SH-SY5Y (cell line): ENCODE measurements around the gene BRPF1.

ENCODE experiments used
- GATA2 ChIP-seq: IDR thresholded peaks from 2 replicates; pipeline ENCODE4 v1.6.1; 2011; ENCODE audit warnings: mild to moderate bottlenecking, low read depth, low read length
- GATA3 ChIP-seq: IDR thresholded peaks from 2 replicates; pipeline ENCODE4 v1.6.1; 2011; ENCODE audit warnings: low read depth, mild to moderate bottlenecking, low read length, moderate library complexity

BRPF1 gene

DNA sequence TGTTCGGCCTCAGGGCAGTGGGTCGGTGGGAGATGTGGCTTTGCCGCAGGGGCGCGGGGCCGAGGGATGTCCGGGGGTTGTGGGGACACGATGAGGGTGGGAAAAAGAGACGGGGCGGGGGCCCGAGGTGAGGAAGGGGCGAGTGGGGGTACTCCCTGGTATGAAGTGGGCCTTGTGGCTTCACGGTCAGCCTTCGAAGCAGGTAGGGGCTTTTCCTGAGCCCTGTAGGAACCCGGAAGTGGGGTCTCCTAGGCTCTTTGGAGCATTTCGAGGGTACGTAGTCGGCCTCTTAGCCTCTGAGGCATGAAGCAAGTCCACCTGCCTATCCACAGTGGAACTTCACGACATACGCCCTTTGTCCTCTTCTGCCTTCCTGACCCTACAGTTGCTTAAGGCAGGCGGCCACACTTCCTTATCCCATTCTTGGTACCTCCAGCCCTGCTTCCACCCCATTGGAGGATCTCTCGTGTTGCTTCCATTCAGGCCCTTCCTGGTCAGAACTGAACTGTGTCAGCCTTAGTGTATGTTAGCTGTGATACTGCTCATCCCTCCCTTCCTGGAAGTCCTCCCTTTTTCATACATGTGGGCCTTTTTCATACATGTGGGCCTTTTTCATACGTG is 61.7 kb downstream of the BRPF1 start:
- TF ChIP-seq GATA3 (no peak), GATA2 (0 out of 2 replicates have a peak, but pooled peaks have one; percentile 6)

DNA sequence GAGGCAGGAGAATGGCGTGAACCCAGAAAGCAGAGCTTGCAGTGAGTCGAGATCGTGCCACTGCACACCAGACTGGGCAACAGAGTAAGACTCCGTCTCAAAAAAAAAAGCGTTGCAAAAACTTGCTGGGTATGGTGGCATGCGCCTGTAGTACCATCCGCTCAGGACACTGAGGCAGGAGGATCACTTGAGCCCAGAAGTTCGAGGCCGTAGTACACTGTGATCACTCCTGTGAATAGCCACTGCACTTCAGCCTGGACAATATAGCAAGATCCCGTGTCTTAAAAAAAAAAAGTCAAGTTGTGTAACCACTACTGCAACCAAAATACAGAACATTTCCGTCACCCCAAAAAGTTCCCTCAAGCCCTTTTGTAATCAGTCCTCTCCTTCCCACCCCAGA is 62.9 kb downstream of the BRPF1 start:
- TF ChIP-seq GATA2 (no peak), GATA3 (no peak)

DNA sequence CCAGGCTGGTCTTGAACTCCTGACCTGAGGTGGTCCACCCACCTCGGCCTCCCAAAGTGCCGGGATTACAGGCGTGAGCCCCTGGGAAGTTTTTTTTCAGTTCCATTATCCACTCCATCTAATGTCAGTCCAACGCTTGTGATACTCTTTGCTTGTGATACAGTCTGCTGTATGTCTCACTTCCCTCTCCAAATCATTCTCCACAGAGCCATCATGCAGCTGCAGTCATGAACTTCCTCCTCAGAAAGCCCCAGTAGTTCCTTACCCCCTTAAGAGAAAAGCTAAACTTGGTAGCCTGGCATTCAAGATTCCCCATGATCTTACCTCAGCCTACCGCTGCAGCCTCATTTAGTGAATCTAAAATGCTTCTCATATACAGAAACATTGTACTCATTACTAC is 63.7 kb downstream of the BRPF1 start:
- TF ChIP-seq GATA2 (no peak), GATA3 (no peak)

DNA sequence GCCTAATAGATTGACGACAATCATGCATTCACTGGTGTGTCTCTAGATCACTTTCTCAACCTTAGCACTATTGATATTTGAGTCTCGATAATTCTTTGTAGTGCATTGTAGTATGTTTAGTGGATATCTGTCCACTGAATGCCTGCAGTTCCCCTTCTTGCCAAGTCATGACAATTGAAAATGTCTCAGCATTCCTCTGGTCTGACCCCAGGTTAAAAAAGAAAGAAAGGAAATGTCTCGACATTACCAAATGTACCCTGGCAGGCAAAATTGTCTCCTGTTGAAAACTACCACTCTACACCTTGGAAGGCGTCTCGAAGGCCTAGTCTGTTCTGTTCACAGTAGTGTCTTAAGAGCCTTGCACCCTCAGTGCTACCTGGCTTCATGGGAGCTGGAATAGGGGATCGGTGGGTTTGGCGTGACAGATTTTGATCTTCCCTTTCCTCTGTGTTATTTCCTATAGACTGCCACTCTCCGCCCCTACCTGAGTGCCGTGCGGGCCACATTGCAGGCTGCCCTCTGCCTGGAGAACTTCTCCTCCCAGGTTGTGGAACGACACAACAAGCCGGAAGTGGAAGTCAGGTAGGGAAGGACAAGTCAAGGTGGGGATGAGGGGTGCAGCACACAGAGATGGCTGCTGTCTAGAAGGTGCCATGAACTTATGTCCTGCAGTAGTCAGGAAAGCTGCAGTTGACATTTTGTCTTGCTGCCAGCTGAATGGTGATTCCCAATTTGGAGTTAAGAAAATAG is 65.8 kb downstream of the BRPF1 start:
- TF ChIP-seq GATA3 (no peak), GATA2 (no peak)
